Muscle of back (tissue), 11 donors: ENCODE data around the gene ADGRB3. TPM values are rescaled to one million over a fixed set of nuclear protein-coding genes. Genes with fewer than 3 reads are reported as not detected.
A peak's percentile ranks its signal among the peaks of the same experiment; 100 is the strongest.
"Not testable (repeated sequence)": the region's sequence is repeated elsewhere in the genome, so short reads cannot be mapped to it uniquely, and the experiment has no call there.

Source experiments
- DNase-seq, 3 donors: peaks; one replicate each; pipeline versions ENCODE4 v3.0.0 to v3.0.0-alpha.2; 2013
- polyA plus RNA-seq, 10 donors: library from polyadenylated mRNA; unstranded; fragments of 120-200 nt; gene quantifications; one replicate each; pipeline ENCODE4 v1.2.1, GENCODE V29; 2013; ENCODE audit not compliant: insufficient read length in 10 of 10

The ADGRB3 gene
- polyA plus RNA-seq, 10 donors, result 0.35 to 1.9 (median 0.62) TPM

DNA sequence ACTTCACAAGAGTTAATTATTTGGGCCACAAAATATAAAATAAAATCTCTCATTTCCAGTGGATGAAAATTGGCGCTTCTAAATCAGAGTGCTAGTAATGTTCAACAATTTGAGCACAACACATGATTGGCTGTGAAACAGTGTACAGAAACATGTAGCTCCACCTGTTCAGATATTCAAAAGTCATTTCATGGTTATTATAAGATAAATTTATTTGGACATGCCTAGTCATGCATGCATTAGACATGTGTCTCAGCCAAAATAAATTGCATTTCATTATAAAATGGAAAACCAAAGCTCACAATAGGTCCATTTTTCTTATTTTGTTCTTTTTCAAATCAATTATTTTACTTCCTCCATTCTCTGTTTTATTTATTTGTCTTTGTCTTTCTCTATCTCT lies 786.9 kb downstream of the ADGRB3 start:
- peak in 1 of 3 donors; percentile 13 for DNase-seq

DNA sequence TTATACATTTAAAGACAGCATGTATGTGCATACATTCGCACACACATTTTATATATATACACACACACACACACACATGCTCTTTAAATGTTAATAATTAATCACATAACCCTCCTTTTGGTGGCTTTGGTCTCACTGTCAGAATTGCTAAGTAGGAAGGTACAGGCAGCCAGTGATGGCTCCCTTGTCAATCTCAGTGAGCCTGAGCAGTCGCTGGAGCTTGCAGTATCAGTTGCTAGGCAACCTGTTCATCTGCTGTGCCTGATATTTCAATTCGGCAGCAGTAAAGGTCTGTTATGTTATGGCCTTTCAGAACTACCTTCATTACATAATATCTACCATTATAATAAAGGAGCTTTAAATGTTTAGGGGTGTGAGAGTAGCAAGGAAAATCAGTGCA lies 787.4 kb downstream of the ADGRB3 start:
- no peak for DNase-seq

- DNase-seq, result no peak
Observed at GRCh38 chr6:69423785-69424184, 788.7 kb downstream of the ADGRB3 start.

DNA sequence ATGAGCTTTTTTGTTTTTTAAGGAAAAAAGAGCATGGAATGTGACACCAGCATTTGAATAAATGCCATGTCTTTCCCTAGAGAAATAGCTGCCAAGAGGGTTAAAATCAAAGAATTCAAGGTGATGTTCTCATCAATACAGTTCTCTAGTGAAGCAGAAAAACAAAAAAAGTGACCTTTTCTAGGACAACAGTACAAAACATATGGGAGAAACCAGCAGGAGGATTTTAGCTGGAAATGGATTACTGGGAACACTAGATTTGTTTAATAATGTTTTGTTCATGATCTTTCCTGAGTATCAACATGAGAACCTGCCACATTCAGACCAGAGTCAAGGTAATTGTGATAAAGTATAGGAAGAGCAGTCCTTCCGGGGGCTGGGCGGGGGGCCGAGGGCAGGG lies 789.5 kb downstream of the ADGRB3 start:
- no peak for DNase-seq

- DNase-seq, result no peak
Observed at GRCh38 chr6:69427882-69428281, 792.8 kb downstream of the ADGRB3 start.

DNA sequence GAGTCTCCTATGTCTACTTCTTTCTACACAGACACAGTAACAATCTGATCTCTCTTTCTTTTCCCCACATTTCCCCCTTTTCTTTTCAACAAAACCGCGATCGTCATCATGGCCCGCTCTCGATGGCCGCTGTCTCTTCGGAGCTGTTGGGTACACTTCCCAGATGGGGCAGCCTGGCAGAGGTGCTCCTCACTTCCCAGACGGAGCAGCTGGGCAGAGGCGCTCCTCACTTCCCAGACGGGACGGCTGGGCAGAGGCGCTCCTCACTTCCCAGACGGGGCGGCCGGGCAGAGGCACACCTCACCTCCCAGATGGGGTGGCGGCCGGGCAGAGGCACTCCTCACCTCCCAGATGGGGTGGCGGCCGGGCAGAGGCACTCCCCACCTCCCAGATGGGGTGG lies 797.1 kb downstream of the ADGRB3 start:
- not testable (repeated sequence) for DNase-seq

DNA sequence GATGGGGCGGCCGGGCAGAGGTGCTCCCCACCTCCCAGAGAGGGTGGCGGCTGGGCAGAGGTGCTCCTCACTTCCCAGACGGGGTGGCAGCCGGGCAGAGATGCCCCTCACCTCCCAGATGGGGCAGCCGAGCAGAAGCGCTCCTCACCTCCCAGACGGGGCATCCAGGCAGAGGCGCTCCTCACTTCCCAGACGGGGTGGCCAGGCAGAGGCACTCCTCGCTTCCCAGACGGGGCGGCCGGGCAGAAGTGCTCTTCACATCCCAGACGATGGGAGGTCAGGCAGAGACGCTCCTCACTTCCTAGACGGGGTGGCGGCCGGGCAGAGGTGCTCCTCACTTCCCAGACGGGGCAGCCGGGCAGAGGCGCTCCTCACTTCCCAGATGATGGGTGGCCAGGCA lies 798.0 kb downstream of the ADGRB3 start:
- not testable (repeated sequence) for DNase-seq

GRCh38 chr6:69438113-69438512 lies 803.0 kb downstream of the ADGRB3 start:
- no peak for DNase-seq
